A673 (cell line): ENCODE measurements around the gene IMMP2L. TPM values are rescaled to one million over a fixed set of nuclear protein-coding genes. Genes with fewer than 3 reads are reported as not detected.

Experiments
- BruUV-seq: library from RNA; stranded (reverse); fragments of 400-500 nt; replicated peaks from 2 replicates; lab custom pipeline; 2021; lab: Mats Ljungman, UMichigan
- CTCF ChIA-PET: fragments of 300-600 bp; sonication (Branson Sonifier 250); formaldehyde crosslinking; loops from one replicate; lab custom pipeline; 2022; ENCODE audit warnings: antibody characterized with exemption; lab: Charles Lee
- POLR2A ChIA-PET: fragments of 300-600 bp; sonication (Branson Sonifier 250); formaldehyde crosslinking; loops from one replicate; lab custom pipeline; 2022; ENCODE audit warnings: antibody characterized with exemption; ENCODE audit not compliant: low non-redundant PET; lab: Charles Lee
- DNase-seq: peaks from one replicate; pipeline ENCODE4 v3.0.0-alpha.2; 2015; ENCODE audit warnings: low spot score
- H3K27ac ChIP-seq: fragments of 200-600 bp; sonication (generic); 2 replicates; pipeline ENCODE4 v1.5.1; 2016; ENCODE audit warnings: mixed run types, low read depth, mild to moderate bottlenecking, mixed read lengths, antibody characterized with exemption, low read length; ENCODE audit not compliant: poor library complexity, severe bottlenecking
- H3K27me3 ChIP-seq: fragments of 200-600 bp; sonication (generic); replicated peaks from 2 replicates; pipeline ENCODE4 v1.6.1; 2017; ENCODE audit warnings: mixed run types, low read depth, mild to moderate bottlenecking, mixed read lengths, antibody characterized with exemption, low read length; ENCODE audit not compliant: insufficient read depth, poor library complexity
- H3K36me3 ChIP-seq: fragments of 200-600 bp; sonication (generic); 2 replicates; pipeline ENCODE4 v1.6.1; 2016; ENCODE audit warnings: mixed run types, mild to moderate bottlenecking, mixed read lengths, antibody characterized with exemption, low read length; ENCODE audit not compliant: insufficient read depth, poor library complexity, severe bottlenecking
- H3K4me1 ChIP-seq: fragments of 200-600 bp; sonication (generic); 2 replicates; pipeline ENCODE4 v1.6.1; 2017; ENCODE audit warnings: mixed run types, mild to moderate bottlenecking, mixed read lengths, antibody characterized with exemption, low read length; ENCODE audit not compliant: insufficient read depth, poor library complexity, severe bottlenecking
- H3K4me3 ChIP-seq: fragments of 200-600 bp; sonication (generic); 2 replicates; pipeline ENCODE4 v1.5.1; 2016; ENCODE audit warnings: low read depth, mixed run types, mild to moderate bottlenecking, mixed read lengths, low read length; ENCODE audit not compliant: poor library complexity, severe bottlenecking
- H3K9me3 ChIP-seq: fragments of 200-600 bp; sonication (generic); 2 replicates; pipeline ENCODE4 v1.6.1; 2016; ENCODE audit warnings: mixed run types, low read depth, mild to moderate bottlenecking, mixed read lengths, antibody characterized with exemption, low read length; ENCODE audit not compliant: poor library complexity, severe bottlenecking
- CTCF ChIP-seq: fragments of 300-800, 200-600 bp; sonication (generic); conservative IDR thresholded peaks from 2 replicates; pipeline ENCODE4 v1.5.1; 2017; ENCODE audit warnings: low read depth, mild to moderate bottlenecking, antibody characterized with exemption, low read length, moderate library complexity, mixed read lengths
- EZH2 ChIP-seq: fragments of 200-600 bp; sonication (generic); IDR thresholded peaks from 2 replicates; pipeline ENCODE4 v1.6.1; 2017; ENCODE audit warnings: borderline replicate concordance, low read depth, mild to moderate bottlenecking, mixed read lengths, antibody characterized with exemption, low read length; ENCODE audit not compliant: poor library complexity, severe bottlenecking
- intact Hi-C: fragments of 100-400 bp; cut with micrococcal nuclease; formaldehyde crosslinking; loops from one replicate; pipeline ENCODE4 v1.10.0; 2022; ENCODE audit not compliant: unreplicated experiment
- total RNA-seq: library from RNA; stranded (reverse); gene quantifications from 2 replicates; pipeline ENCODE4 v1.2.3, GENCODE V29; 2021

Gene IMMP2L
- total RNA-seq, 1 experiment from 2014 or later: 10.0 TPM

DNA sequence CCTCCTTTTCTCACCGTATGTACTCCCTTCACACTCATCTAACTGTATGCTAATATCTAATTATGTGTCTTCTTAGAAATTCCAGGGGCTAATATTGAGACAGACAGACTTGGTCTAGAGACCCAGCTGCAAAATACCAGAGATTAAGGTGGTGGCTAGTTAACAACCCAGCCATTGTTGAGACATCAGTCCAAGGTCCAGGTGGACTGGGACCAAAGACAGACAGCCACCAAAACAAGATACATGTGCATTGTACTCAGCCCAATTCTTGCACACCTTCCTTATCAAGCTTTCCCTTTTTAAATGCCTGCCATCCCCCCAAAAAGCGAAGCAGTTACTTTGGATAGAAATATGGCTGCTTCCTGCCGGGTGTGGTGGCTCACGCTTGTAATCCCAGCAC is 514.7 kb downstream of the IMMP2L start:
- CTCF ChIA-PET: no interaction called here
- Histone ChIP-seq H3K27me3 (no peaks in the 10 kb centered on the region), H3K27ac (no peak overlapping the region), H3K9me3 (no peaks in the 10 kb centered on the region), H3K4me1 (no peaks in the 10 kb centered on the region), H3K4me3 (no peak overlapping the region), H3K36me3 (no peaks in the 10 kb centered on the region)
- POLR2A ChIA-PET: no interaction called here
- no peak for DNase-seq
- intact Hi-C loops: no loop called here
- no TSS peak for BruUV-seq
- TF ChIP-seq EZH2 (no peak), CTCF (no peak)

DNA sequence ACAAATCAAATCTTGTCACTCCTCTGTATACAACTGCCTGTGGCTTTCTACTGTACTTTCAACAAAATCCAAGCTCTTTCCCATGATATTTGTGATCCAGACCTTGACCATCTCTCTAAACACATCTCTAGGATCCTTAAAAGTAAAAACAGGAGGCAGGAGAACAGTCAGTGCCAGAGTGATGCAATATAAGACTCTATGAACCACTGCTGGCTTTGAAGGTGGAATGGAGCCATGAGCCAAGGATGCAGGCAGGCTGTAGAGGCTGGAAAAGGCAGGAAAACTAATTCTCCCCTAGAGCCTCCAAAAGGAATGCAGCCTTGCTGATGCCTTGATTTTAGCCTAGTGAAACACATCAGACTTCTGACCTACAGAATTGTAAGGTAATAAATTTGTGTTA is 516.8 kb downstream of the IMMP2L start:
- BruUV-seq: no TSS peak
- H3K4me3 ChIP-seq: no peak overlapping the region
- ChIA-PET CTCF (no interaction called here), POLR2A (no interaction called here)
- no peaks in the 10 kb centered on the region for H3K27me3 ChIP-seq
- DNase-seq: no peak
- no peaks in the 10 kb centered on the region for H3K36me3 ChIP-seq
- no peaks in the 10 kb centered on the region for H3K9me3 ChIP-seq
- no peak overlapping the region for H3K27ac ChIP-seq
- no peaks in the 10 kb centered on the region for H3K4me1 ChIP-seq
- intact Hi-C loops: no loop called here
- TF ChIP-seq EZH2 (no peak), CTCF (no peak)

DNA sequence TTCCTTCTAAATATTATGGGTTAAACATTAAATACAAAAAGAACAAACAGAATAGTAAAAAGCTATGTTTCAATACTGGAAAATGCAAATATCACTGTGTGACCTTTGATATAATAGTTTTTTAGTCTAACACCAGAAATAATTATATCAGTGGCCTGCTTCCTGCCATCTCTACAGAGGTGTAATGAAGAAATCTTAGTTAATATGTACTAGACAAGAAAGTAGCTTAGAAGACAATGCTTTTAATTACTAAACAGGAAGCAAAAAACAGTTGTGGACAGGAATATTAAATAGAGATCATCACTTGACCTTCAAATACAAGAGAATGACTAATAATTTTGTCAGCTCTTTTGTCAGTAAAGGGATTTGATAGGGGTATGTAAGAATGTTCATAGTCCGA is 518.7 kb downstream of the IMMP2L start:
- no peaks in the 10 kb centered on the region for H3K4me1 ChIP-seq
- intact Hi-C loops: no loop called here
- no peaks in the 10 kb centered on the region for H3K27me3 ChIP-seq
- ChIA-PET POLR2A (no interaction called here), CTCF (no interaction called here)
- H3K27ac ChIP-seq: no peak overlapping the region
- no peaks in the 10 kb centered on the region for H3K9me3 ChIP-seq
- no peaks in the 10 kb centered on the region for H3K36me3 ChIP-seq
- no peak for DNase-seq
- TF ChIP-seq CTCF (no peak), EZH2 (no peak)
- H3K4me3 ChIP-seq: no peak overlapping the region
- BruUV-seq: no TSS peak
